ENCODE measurements around the gene POLE.
A peak's percentile ranks its signal among the peaks of the same experiment; 100 is the strongest.

Gene POLE

GRCh38 chr12:132597333-132598316 is 89.5 kb downstream of the POLE start:
- Histone ChIP-seq H3K36me3 (ENCODE audit: control insufficient read depth in 4 of 4, insufficient read depth in 4 of 4, low read length in 3 of 4) (no peaks in the 10 kb centered on the region), H3K4me1 (ENCODE audit: control extremely low read depth in 1 of 4, control insufficient read depth in 4 of 4, insufficient read depth in 4 of 4, low read length in 3 of 4) (peaks cover 0 to 25% (median 20%) of the 10 kb centered on the region in 4 experiments), H3K27ac (ENCODE audit: insufficient read depth in 1 of 2, low read depth in 1 of 2, low read length in 2 of 2, poor library complexity in 1 of 2, severe bottlenecking in 2 of 2) (no peak overlapping the region)

DNA sequence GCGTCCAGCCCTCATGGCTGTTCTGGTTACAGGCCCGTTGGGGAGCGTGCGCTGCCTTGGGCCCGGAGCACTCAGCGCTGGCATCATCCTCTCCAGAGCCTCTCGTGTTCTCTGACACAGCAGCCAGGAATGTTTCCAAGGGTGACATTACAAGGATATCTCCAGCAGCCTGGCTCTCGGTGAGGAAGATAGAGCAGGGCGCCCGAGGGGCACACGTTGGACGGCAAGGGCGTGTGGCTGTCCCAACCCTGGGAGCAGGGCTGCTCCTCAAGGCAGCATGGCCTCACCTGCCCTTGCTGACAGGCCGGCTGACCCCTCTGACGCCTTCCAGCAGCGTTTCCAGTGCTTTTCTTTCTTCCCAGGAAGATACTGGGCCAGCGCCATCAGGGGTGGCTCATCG is 91.1 kb downstream of the POLE start:
- ChIA-PET CTCF (interaction anchor here (2.1 kb wide), 1 partner anchor 10 kb away, joined by 10 read pairs; no protein-coding TSS in a partner anchor), POLR2A (interaction anchor here (0.6 kb wide), 1 partner anchor 18 kb away, joined by 3 read pairs; no protein-coding TSS in a partner anchor)
- 92% methylated on average over 18 of the region's 18 CpGs for WGBS (ENCODE audit: insufficient coverage)

More at GRCh38 chr12:132597333-132598316, 89.5 kb downstream of the POLE start:
- peak; percentile 54 to 71 (median 55) for DNase-seq
- no peaks in the 10 kb centered on the region for H3K9me3 ChIP-seq (ENCODE audit: control extremely low read depth in 1 of 5, control insufficient read depth in 4 of 5, insufficient read depth in 2 of 5, low read depth in 1 of 5, low read length in 4 of 5)
- H3K27me3 ChIP-seq (replicated peaks in 2 of 5; ENCODE audit: control insufficient read depth in 4 of 5, insufficient read depth in 5 of 5, low read length in 4 of 5): peaks cover 0 to 17% (median 4%) of the 10 kb centered on the region in 5 experiments
- ChIA-PET POLR2A (interaction anchor here (0.6 kb wide), 1 partner anchor 21 kb away, joined by 3 read pairs; no protein-coding TSS in a partner anchor), CTCF (interaction anchor here (2.1 kb wide), 1 partner anchor 11 kb away, joined by 10 read pairs; no protein-coding TSS in a partner anchor)
- WGBS (ENCODE audit: insufficient coverage): 55% methylated on average over 1 of the region's 58 CpGs
- H3K4me3 ChIP-seq (ENCODE audit: control insufficient read depth in 1 of 7, extremely low read depth in 1 of 7, insufficient read depth in 4 of 7, low read depth in 2 of 7, low read length in 6 of 7): peak overlapping the region in 6 of 7 experiments; percentile 8 to 80 (median 66)

GRCh38 chr12:132595183-132595582 is 92.0 kb downstream of the POLE start:
- CTCF ChIA-PET: interaction anchor here (0.9 to 2.1 kb wide), 2 partner anchors 9 to 13 kb away, joined by 5 to 10 read pairs; no protein-coding TSS in a partner anchor
- POLR2A ChIA-PET: interaction anchor here (0.6 kb wide), 1 partner anchor 19 kb away, joined by 3 read pairs; no protein-coding TSS in a partner anchor

More for the DNA sequence above, 91.1 kb downstream of the POLE start:
- no peak overlapping the region for H3K27ac ChIP-seq (ENCODE audit: insufficient read depth in 1 of 2, low read depth in 1 of 2, low read length in 2 of 2, poor library complexity in 1 of 2, severe bottlenecking in 2 of 2)
- H3K9me3 ChIP-seq (ENCODE audit: control extremely low read depth in 1 of 5, control insufficient read depth in 4 of 5, insufficient read depth in 2 of 5, low read depth in 1 of 5, low read length in 4 of 5): no peaks in the 10 kb centered on the region
- peaks cover 0 to 23% (median 18%) of the 10 kb centered on the region in 4 experiments for H3K4me1 ChIP-seq (ENCODE audit: control extremely low read depth in 1 of 4, control insufficient read depth in 4 of 4, insufficient read depth in 4 of 4, low read length in 3 of 4)
- no peak overlapping the region for H3K4me3 ChIP-seq (ENCODE audit: control insufficient read depth in 1 of 7, extremely low read depth in 1 of 7, insufficient read depth in 4 of 7, low read depth in 2 of 7, low read length in 6 of 7)
- H3K27me3 ChIP-seq (replicated peaks in 2 of 5; ENCODE audit: control insufficient read depth in 4 of 5, insufficient read depth in 5 of 5, low read length in 4 of 5): peaks cover 0 to 2% (median 0%) of the 10 kb centered on the region in 5 experiments
- no peak for DNase-seq
- no peaks in the 10 kb centered on the region for H3K36me3 ChIP-seq (ENCODE audit: control insufficient read depth in 4 of 4, insufficient read depth in 4 of 4, low read length in 3 of 4)

GRCh38 chr12:132593938-132594358 is 93.2 kb downstream of the POLE start:
- H3K36me3 ChIP-seq (ENCODE audit: control insufficient read depth in 4 of 4, insufficient read depth in 4 of 4, low read length in 3 of 4): no peaks in the 10 kb centered on the region
- H3K27me3 ChIP-seq (replicated peaks in 2 of 5; ENCODE audit: control insufficient read depth in 4 of 5, insufficient read depth in 5 of 5, low read length in 4 of 5): no peaks in the 10 kb centered on the region
- no peak overlapping the region for H3K27ac ChIP-seq (ENCODE audit: insufficient read depth in 1 of 2, low read depth in 1 of 2, low read length in 2 of 2, poor library complexity in 1 of 2, severe bottlenecking in 2 of 2)
- H3K4me3 ChIP-seq (ENCODE audit: control insufficient read depth in 1 of 7, extremely low read depth in 1 of 7, insufficient read depth in 4 of 7, low read depth in 2 of 7, low read length in 6 of 7): peak overlapping the region in 1 of 7 experiments; percentile 11
- H3K9me3 ChIP-seq (ENCODE audit: control extremely low read depth in 1 of 5, control insufficient read depth in 4 of 5, insufficient read depth in 2 of 5, low read depth in 1 of 5, low read length in 4 of 5): no peaks in the 10 kb centered on the region
- ChIA-PET POLR2A (no interaction called here), CTCF (no interaction called here)
- 39% methylated on average over 11 of the region's 11 CpGs for WGBS (ENCODE audit: insufficient coverage)
- H3K4me1 ChIP-seq (ENCODE audit: control extremely low read depth in 1 of 4, control insufficient read depth in 4 of 4, insufficient read depth in 4 of 4, low read length in 3 of 4): peaks cover 0 to 16% (median 13%) of the 10 kb centered on the region in 4 experiments
- DNase-seq: peak; percentile 69 to 75 (median 73)

More at GRCh38 chr12:132595183-132595582, 92.0 kb downstream of the POLE start:
- H3K36me3 ChIP-seq (ENCODE audit: control insufficient read depth in 4 of 4, insufficient read depth in 4 of 4, low read length in 3 of 4): no peaks in the 10 kb centered on the region
- H3K27me3 ChIP-seq (replicated peaks in 2 of 5; ENCODE audit: control insufficient read depth in 4 of 5, insufficient read depth in 5 of 5, low read length in 4 of 5): no peaks in the 10 kb centered on the region
- 86% methylated on average over 11 of the region's 11 CpGs for WGBS (ENCODE audit: insufficient coverage)
- H3K9me3 ChIP-seq (ENCODE audit: control extremely low read depth in 1 of 5, control insufficient read depth in 4 of 5, insufficient read depth in 2 of 5, low read depth in 1 of 5, low read length in 4 of 5): no peaks in the 10 kb centered on the region
- DNase-seq: no peak
- H3K4me3 ChIP-seq (ENCODE audit: control insufficient read depth in 1 of 7, extremely low read depth in 1 of 7, insufficient read depth in 4 of 7, low read depth in 2 of 7, low read length in 6 of 7): no peak overlapping the region
- H3K4me1 ChIP-seq (ENCODE audit: control extremely low read depth in 1 of 4, control insufficient read depth in 4 of 4, insufficient read depth in 4 of 4, low read length in 3 of 4): peaks cover 0 to 15% (median 10%) of the 10 kb centered on the region in 4 experiments
- H3K27ac ChIP-seq (ENCODE audit: insufficient read depth in 1 of 2, low read depth in 1 of 2, low read length in 2 of 2, poor library complexity in 1 of 2, severe bottlenecking in 2 of 2): no peak overlapping the region

DNA sequence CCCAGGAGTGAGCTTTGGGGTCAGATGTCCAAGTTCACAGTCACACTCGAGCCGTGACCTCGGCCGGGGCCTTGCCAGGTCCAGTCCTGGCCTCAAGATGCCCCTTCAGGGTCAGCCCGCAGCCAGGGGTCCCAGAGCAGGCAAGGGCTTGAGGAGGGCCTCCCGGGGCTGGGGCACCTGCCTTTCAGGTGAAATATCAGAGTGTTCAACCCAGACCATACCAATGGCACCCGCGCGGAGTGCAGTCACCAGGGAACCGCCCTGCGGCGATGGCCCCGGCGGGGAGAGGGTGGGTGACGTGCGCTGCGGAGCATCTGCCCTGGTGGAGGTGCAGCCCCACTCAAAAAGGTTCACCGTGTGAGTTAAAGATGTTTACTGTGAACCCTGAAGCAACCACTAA is 93.6 kb downstream of the POLE start:
- POLR2A ChIA-PET: no interaction called here
- Histone ChIP-seq H3K36me3 (ENCODE audit: control insufficient read depth in 4 of 4, insufficient read depth in 4 of 4, low read length in 3 of 4) (no peaks in the 10 kb centered on the region), H3K4me3 (ENCODE audit: control insufficient read depth in 1 of 7, extremely low read depth in 1 of 7, insufficient read depth in 4 of 7, low read depth in 2 of 7, low read length in 6 of 7) (no peak overlapping the region), H3K9me3 (ENCODE audit: control extremely low read depth in 1 of 5, control insufficient read depth in 4 of 5, insufficient read depth in 2 of 5, low read depth in 1 of 5, low read length in 4 of 5) (peaks cover 0 to 2% (median 0%) of the 10 kb centered on the region in 5 experiments), H3K27ac (ENCODE audit: insufficient read depth in 1 of 2, low read depth in 1 of 2, low read length in 2 of 2, poor library complexity in 1 of 2, severe bottlenecking in 2 of 2) (no peak overlapping the region), H3K4me1 (ENCODE audit: control extremely low read depth in 1 of 4, control insufficient read depth in 4 of 4, insufficient read depth in 4 of 4, low read length in 3 of 4) (peaks cover 0 to 12% (median 11%) of the 10 kb centered on the region in 4 experiments), H3K27me3 (replicated peaks in 2 of 5; ENCODE audit: control insufficient read depth in 4 of 5, insufficient read depth in 5 of 5, low read length in 4 of 5) (no peaks in the 10 kb centered on the region)
- 87% methylated on average over 13 of the region's 18 CpGs for WGBS (ENCODE audit: insufficient coverage)
- DNase-seq: no peak
- CTCF ChIA-PET: no interaction called here

- peaks cover 0 to 12% (median 11%) of the 10 kb centered on the region in 4 experiments for H3K4me1 ChIP-seq (ENCODE audit: control extremely low read depth in 1 of 4, control insufficient read depth in 4 of 4, insufficient read depth in 4 of 4, low read length in 3 of 4)
- WGBS (ENCODE audit: insufficient coverage): 97% methylated on average over 21 of the region's 21 CpGs
- DNase-seq: no peak
- no peak overlapping the region for H3K27ac ChIP-seq (ENCODE audit: insufficient read depth in 1 of 2, low read depth in 1 of 2, low read length in 2 of 2, poor library complexity in 1 of 2, severe bottlenecking in 2 of 2)
- H3K36me3 ChIP-seq (ENCODE audit: control insufficient read depth in 4 of 4, insufficient read depth in 4 of 4, low read length in 3 of 4): no peaks in the 10 kb centered on the region
- H3K9me3 ChIP-seq (ENCODE audit: control extremely low read depth in 1 of 5, control insufficient read depth in 4 of 5, insufficient read depth in 2 of 5, low read depth in 1 of 5, low read length in 4 of 5): peaks cover 0 to 2% (median 0%) of the 10 kb centered on the region in 5 experiments
- no peak overlapping the region for H3K4me3 ChIP-seq (ENCODE audit: control insufficient read depth in 1 of 7, extremely low read depth in 1 of 7, insufficient read depth in 4 of 7, low read depth in 2 of 7, low read length in 6 of 7)
- ChIA-PET POLR2A (no interaction called here), CTCF (no interaction called here)
- no peaks in the 10 kb centered on the region for H3K27me3 ChIP-seq (replicated peaks in 2 of 5; ENCODE audit: control insufficient read depth in 4 of 5, insufficient read depth in 5 of 5, low read length in 4 of 5)
Observed at GRCh38 chr12:132593071-132593470, 94.1 kb downstream of the POLE start.
